RPMI7951 (cell line): Measurements from ENCODE around the gene CPZ. TPM values are rescaled to one million over a fixed set of nuclear protein-coding genes. Genes with fewer than 3 reads are reported as not detected.

Experiments
- DNase-seq: peaks from one replicate; pipeline ENCODE4 v3.0.0-alpha.2; 2012; ENCODE audit warnings: low read depth
- total RNA-seq: library from RNA; depleted of rRNA; stranded (reverse); fragments of >200 nt; shearing (Covaris generic); gene quantifications from 2 replicates; pipeline ENCODE4 v1.2.3, GENCODE V29; 2014; rRNA removed

Gene CPZ
- 4.0 and 7.1 TPM in 2 replicates for total RNA-seq

DNA sequence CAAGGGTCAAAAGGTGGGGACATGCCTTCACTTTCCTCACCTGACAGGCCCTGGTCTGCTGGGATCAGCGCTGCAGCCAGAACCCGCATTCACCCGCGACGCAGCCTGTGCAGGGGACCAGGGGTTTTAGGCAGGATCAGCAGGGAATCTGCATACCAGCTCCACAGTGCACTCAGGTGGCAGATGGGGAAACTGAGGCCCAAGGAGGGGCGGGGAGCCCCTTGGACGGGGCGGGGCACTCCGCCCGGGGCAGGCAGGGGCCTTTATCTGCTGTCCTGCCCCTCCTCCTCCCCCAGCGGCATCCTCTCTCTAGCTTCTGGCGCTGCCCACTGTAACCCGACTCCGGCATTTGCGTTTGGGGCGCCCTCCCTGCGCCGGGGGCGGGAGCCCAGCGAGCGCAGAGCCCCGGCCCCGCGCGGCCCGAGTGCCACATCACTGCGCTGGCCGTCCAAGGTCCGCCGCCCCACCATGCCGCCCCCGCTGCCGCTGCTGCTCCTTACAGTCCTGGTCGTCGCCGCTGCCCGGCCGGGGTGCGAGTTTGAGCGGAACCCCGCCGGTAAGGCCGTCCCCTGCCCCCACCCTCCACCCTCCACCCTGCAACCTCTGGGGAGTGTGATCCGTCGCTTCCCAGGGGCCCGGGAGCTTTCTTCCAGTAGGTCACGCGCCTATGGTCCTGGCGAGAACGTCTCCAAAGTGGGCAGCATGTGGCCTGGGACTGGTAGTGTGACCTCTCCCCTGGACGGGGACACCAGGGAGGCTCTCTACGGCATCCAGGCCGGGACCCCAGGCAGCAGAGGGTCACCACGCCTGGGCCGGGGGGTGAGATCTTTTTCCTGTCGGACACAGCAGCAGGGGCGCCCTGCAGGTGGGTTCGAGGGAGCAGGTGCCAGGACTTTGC, at the start of gene CPZ:
Gene CPZ, plus strand, starts transcription at position 400 of the 898 bp plus-strand sequence. Its CDS starts 69 bp downstream, at position 469.
- peak; percentile 50 for DNase-seq

- DNase-seq = peak; percentile 96
Measured at GRCh38 chr4:8542776-8543525, 49.6 kb upstream of the CPZ start.

GRCh38 chr4:8543623-8544022, 48.9 kb upstream of the CPZ start:
- no peak for DNase-seq

DNA sequence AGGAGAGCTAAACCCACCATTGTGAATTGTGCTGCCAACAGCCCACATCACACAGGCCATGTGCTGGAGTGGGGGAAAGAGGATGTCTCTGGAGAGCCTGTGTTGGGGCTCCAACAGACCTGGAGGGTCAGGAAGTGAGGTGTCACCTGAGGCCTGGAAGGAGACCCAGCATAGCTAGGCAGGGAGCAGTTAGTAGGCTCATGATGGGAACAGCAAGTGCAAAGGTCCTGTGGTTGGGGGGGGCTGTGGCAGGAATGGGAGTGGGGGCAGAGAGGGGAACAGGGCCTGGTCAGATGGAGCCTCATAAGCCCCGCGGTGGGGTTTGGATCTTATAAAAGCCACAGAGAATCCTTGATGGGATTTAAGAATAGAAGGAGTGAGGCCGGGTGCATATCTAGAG, 48.3 kb upstream of the CPZ start:
- no peak for DNase-seq

GRCh38 chr4:8544741-8545438, 47.7 kb upstream of the CPZ start:
- DNase-seq = peak; percentile 94

DNA sequence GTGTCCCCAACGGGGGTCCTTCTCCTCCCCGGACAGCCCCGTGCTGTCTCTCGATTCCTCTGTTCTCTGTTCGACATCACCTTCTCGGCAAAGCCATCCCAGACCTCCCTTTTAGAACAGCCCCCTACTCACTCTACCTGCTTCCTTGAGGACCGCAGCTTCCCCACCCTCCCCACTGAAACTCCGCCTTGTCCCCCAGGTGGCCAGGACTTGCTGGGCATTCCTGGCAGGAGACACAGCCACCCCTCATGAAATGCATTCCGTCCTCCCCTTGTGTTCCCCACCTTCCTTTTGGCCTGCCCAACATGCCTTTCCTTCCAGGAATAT, 47.2 kb upstream of the CPZ start:
- no peak for DNase-seq

- no peak for DNase-seq
Measured at GRCh38 chr4:8546766-8547107, 45.8 kb upstream of the CPZ start.

GRCh38 chr4:8547108-8547911, 45.3 kb upstream of the CPZ start:
- DNase-seq = peak; percentile 79

DNA sequence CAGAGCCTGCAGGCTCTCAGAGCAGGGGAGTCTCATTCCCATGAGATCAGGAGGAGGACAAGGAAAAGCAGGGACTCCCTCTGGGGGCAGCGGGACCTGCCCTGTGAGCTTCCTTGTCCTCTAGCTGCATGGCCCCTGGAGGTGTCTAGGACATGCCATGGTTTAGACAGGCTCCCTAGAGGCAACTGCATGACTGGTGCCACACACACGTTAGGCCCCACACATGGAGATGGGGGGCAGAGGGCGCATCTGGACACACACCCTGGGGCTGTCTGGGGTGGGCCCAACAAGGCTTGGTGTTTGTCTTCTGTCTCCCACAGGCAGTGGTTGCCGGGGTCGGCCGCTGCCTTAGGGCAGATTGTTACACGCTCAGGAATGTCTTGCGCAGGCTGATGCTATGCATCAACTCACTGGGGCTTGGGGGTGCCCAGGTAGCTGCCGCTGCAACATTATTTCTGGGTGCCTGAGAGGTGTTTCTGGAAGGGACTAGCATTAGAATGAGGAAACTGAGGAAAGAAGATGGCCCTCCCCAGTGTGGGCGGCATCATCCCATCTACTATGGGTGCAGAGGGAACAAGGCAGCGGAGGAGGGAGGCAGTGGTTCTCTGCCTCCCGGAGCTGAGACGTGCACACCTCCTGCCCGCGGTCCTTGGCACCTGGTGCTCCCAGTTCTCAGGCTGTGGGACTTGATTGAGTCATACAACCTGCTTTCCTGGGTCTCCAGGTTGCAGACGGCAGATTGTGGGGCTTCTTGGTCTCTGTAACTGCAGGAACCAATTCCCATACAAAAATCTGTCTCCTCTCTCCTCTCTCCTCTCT, 44.4 kb upstream of the CPZ start:
- peak; percentile 88 for DNase-seq

DNA sequence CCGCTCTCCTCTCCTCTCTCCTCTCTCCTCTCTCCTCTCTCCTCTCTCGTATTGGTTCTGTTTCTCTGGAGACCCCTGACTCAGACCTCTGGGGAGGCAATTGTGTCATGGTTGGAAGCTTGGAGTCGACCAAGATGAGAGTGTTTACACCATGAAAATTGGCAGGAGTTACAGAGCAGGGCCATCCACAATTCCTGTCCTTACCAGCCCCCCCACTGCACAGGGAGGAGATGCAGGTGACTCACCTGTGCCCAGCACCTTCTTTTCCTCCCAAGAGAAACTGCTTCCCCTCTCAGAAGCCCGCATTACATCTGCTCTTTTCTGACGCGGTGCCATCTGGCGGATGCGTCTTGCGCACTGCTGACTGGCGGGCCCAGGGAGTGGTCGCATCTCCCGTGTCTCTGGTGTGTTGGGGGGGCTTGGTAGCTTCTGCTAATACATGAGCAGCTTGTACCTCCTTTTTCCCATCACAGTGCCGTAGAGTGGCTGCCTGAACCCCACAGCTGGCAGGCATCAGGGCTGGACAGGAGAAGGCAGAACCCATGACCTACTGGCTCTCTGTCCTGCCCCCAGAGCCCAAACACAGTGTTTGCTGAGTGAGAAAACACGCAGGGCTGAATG, 43.7 kb upstream of the CPZ start:
- DNase-seq = no peak

GRCh38 chr4:8549352-8549931, 43.1 kb upstream of the CPZ start:
- no peak for DNase-seq

- no peak for DNase-seq
Measured at GRCh38 chr4:8550691-8551090, 41.9 kb upstream of the CPZ start.

GRCh38 chr4:8552024-8552423, 40.5 kb upstream of the CPZ start:
- DNase-seq = no peak

DNA sequence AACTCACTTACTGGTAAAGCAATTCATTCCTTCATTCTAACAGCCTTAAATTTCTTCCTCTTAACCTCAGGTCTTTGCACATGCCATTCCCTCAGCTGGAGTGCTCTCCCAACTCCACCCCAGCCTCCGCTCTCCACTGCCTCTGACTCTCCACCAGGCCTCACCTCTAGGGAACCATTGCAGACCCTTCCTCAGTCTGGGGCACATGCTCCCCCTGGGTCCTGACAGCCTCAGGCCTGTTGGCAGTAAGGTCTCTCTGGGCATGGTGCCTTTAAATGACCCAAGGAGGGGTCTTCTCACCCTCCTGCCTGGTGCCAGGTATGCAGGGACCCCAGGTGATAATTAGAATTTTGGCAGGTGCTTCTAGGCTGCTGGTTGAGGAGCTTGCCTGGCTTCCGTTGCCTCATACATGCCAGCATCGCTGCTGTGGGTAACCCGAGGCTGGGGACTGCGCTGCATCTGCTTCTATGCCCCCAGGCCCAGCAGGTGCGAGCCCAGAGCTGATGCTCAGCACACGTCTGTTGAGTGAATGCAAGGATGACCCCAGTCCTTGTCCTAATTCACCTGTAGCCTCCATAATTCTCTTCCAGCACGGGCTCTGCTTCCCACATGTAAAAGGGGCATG, 39.9 kb upstream of the CPZ start:
- no peak for DNase-seq

DNA sequence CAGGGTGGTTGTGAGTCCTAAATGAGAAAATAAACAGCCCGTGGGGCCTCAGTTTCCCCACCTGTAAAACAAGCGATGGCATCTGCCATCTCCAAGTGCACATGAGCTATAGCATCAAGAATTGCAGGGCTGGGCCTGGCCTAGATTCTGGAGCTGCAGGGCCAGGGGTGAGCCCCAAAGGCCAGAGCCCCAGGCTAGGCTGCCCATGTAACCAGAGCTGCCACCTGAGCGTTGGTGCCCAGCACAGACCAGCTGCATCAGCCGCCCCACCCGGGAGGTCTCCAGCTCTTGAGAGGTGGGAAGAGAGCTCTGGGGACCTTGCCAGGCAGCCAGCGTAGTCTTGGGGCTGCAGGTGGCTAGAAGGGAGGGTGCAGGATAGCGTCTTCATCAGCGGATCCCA, 39.3 kb upstream of the CPZ start:
- no peak for DNase-seq

- DNase-seq = no peak
Measured at GRCh38 chr4:8553991-8554405, 38.6 kb upstream of the CPZ start.

GRCh38 chr4:8554555-8555100, 37.9 kb upstream of the CPZ start:
- DNase-seq = no peak

DNA sequence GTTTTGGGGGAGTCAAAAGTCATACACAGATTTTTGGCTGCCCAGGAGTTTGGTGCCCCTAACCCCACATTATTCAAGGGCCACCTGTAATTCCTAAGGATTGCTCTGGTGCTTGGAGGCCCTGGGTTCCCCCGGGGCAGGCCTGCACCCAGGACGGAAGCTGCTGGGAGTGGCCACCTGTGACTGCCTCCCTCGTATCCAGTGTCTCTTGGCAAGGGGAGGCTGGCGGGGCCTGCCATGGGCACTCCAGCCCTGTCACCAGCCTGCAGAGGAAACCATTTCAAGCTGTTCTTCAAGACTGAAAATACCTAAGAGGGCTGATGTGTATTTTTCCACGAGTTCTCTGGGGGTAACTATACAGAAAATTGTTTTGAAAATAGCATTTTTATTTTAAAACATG, 36.8 kb upstream of the CPZ start:
- DNase-seq = no peak
